ENCODE data around the gene GIN1. TPM values are rescaled to one million over a fixed set of nuclear protein-coding genes. Genes with fewer than 3 reads are reported as not detected.

GIN1 gene
- total RNA-seq, 4 donors from 2014 or later, result 2.2 to 9.9 (median 5.2) TPM

DNA sequence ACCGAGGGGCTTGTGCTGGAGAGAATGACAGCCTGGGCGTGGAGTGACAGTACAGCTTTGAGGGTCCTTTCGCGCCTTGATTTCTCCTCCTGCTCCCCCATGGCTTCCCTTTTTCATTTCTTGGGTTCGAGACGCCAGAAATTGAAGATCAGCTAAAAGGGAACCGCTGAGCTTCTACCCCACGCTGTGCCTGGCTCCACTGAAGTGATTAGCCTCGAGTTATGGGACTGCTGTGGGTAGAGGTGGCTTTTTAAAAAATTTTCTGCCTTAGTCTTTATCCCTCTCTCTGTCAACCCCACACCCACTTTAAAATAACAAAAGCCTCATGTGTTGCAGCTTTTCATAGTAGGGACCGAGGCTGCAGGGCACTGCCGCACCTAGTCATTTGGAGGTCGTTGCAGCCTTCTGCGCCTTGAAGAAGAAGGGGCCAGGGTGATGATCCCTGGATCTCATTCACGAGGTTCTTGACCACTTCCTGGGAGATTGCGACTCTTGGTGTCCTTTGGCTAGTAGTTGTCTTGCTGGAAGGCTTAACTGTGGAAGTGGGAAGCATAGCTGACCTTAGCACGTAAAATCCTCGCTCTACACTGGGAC is 766 bp upstream of the GIN1 start:
- peak overlapping the region; percentile 73 for H3K4me3 ChIP-seq
- peak overlapping the region; percentile 95 for H3K27ac ChIP-seq
- peaks cover 38% of the 10 kb centered on the region for H3K4me1 ChIP-seq
- no peak for DNase-seq (ENCODE audit: low spot score in 2 of 2)
- WGBS, result 0% methylated on average over 17 of the region's 17 CpGs
- H3K9me3 ChIP-seq, result no peaks in the 10 kb centered on the region
- H3K36me3 ChIP-seq, result no peaks in the 10 kb centered on the region
- TF ChIP-seq, protein P1, sequence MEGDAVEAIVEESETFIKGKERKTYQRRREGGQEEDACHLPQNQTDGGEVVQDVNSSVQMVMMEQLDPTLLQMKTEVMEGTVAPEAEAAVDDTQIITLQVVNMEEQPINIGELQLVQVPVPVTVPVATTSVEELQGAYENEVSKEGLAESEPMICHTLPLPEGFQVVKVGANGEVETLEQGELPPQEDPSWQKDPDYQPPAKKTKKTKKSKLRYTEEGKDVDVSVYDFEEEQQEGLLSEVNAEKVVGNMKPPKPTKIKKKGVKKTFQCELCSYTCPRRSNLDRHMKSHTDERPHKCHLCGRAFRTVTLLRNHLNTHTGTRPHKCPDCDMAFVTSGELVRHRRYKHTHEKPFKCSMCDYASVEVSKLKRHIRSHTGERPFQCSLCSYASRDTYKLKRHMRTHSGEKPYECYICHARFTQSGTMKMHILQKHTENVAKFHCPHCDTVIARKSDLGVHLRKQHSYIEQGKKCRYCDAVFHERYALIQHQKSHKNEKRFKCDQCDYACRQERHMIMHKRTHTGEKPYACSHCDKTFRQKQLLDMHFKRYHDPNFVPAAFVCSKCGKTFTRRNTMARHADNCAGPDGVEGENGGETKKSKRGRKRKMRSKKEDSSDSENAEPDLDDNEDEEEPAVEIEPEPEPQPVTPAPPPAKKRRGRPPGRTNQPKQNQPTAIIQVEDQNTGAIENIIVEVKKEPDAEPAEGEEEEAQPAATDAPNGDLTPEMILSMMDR (IDR thresholded peaks at IDR 0.05), result no peak
- H3K27me3 ChIP-seq, result no peaks in the 10 kb centered on the region

DNA sequence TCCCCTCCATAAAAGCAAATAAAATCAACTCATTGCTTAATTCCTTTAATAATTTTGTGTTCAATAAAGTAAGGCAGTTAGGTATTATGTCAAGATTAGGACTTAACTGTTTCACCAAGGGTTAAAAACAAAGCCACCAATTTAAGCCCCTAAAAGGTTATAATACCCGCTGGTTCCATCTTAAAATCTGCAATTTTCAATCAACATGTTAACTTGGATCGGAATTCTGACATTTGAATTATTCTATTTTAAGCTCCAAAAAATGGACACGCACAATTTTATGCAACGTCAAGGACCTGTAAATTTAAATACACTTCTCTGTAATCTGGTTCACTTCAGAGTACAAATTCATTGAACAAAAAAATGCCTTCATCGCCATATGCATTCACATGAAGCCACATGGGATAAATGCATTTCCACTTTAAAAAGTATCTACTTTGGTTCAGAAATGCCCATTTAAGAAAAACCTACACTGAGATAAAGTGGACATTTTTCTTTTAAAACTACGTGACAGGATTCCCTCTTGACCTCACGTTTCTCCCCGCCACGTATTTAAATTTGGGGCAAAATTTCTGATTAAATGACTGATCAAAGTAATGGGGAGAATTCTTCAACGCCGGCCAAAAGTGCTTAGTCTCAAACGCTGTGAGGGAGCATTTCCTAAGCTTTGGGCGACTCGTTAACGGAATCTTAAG is 721 bp downstream of the GIN1 start:
- Histone ChIP-seq H3K4me3 (peak overlapping the region; percentile 73), H3K9me3 (no peaks in the 10 kb centered on the region), H3K36me3 (no peaks in the 10 kb centered on the region), H3K4me1 (peaks cover 38% of the 10 kb centered on the region), H3K27me3 (no peaks in the 10 kb centered on the region), H3K27ac (peak overlapping the region; percentile 95)
- DNase-seq (ENCODE audit: low spot score in 2 of 2), result no peak
- no peak for TF ChIP-seq POLR2A (IDR thresholded peaks at IDR 0.05)
- TF ChIP-seq, protein P1 (IDR thresholded peaks at IDR 0.05), result no peak
- TF ChIP-seq POLR2AphosphoS5 (IDR thresholded peaks at IDR 0.05), result no peak
- no peak for TF ChIP-seq EP300 (IDR thresholded peaks at IDR 0.05)
- under 1% methylated on average over 15 of the region's 15 CpGs for WGBS

DNA sequence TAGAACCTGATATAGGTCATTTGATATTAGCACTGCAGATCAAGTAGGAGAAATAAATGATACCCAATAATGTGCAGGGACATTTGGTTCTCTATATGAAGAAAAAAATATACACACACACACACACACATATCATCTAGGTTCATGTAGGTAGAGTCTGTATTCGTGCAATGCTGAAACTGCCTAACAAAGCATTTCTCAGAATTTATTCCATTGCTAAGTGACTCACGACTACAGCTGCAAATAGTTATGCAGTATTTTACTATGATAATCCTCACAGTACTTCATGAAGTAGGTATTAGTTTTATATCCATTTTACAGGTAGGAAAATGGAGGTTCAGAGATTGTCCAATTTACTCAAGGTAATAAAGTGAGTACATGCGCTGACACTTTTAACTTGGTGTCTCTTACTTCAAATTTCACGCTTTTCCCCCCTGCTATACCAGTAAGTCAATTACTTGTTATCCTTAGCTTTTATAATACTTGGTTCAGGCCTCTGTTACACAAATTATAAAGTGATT is 2.4 kb downstream of the GIN1 start:
- DNase-seq (ENCODE audit: low spot score in 2 of 2), result no peak
- TF ChIP-seq, protein P1 (IDR thresholded peaks at IDR 0.05), result no peak
- TF ChIP-seq EP300 (IDR thresholded peaks at IDR 0.05) (no peak), POLR2A (IDR thresholded peaks at IDR 0.05) (no peak)
- 77% methylated on average over 4 of the region's 4 CpGs for WGBS

DNA sequence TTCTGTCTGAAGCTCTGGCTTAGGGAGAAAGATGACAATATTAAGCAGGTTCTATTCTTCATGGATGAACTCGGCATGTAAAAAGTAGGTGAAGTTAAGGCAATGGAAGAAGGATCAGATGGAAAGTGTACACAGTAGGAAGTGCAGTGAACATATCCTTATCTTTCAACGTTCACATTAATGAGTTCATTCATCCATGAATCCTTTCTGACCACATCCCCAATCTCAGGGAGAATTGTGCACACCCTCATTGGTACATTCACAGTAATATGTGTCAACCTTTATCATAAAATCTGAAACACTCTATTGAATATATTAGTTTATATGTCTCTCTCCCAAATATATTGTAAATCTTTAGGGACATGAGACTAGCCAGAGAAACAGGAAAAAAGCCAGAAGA is 5.5 kb downstream of the GIN1 start:
- H3K27me3 ChIP-seq, result no peaks in the 10 kb centered on the region
- peaks cover 18% of the 10 kb centered on the region for H3K4me1 ChIP-seq
- WGBS, result 90% methylated on average over 2 of the region's 2 CpGs
- H3K36me3 ChIP-seq, result no peaks in the 10 kb centered on the region
- H3K9me3 ChIP-seq, result no peaks in the 10 kb centered on the region
- no peak for DNase-seq (ENCODE audit: low spot score in 2 of 2)
- no peak overlapping the region for H3K4me3 ChIP-seq
- H3K27ac ChIP-seq, result no peak overlapping the region
- TF ChIP-seq, protein P1 (IDR thresholded peaks at IDR 0.05), result no peak
- TF ChIP-seq POLR2A (IDR thresholded peaks at IDR 0.05), result no peak
- no peak for TF ChIP-seq EP300 (IDR thresholded peaks at IDR 0.05)
- no peak for TF ChIP-seq POLR2AphosphoS5 (IDR thresholded peaks at IDR 0.05)

More for the DNA sequence above, 2.4 kb downstream of the GIN1 start:
- no peaks in the 10 kb centered on the region for H3K27me3 ChIP-seq
- no peak overlapping the region for H3K4me3 ChIP-seq
- no peaks in the 10 kb centered on the region for H3K9me3 ChIP-seq
- peaks cover 38% of the 10 kb centered on the region for H3K4me1 ChIP-seq
- H3K36me3 ChIP-seq, result no peaks in the 10 kb centered on the region
- no peak overlapping the region for H3K27ac ChIP-seq

DNA sequence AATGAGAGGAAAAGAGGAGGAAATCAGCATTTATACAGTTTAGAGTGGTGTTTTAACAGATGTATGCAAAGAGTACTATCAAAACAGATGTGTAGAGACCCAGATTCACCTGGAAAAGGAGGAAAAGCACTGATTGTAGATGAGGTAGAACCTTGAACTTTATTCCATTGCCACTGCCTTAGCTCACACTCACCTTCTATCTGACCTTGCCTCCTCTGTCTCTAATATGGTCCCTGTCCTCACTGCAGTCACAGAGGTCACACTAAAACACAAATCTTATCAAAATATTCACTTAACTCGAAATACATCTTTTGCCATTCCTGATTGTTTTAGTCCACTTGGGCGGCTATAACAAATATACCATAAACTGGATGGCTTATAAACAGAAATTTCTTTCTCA is 7.0 kb downstream of the GIN1 start:
- Histone ChIP-seq H3K27me3 (no peaks in the 10 kb centered on the region), H3K9me3 (no peaks in the 10 kb centered on the region), H3K4me3 (no peak overlapping the region), H3K27ac (no peak overlapping the region), H3K4me1 (peaks cover 3% of the 10 kb centered on the region), H3K36me3 (peaks cover 2% of the 10 kb centered on the region)
- WGBS, result 98% methylated on average over 2 of the region's 2 CpGs
- TF ChIP-seq EP300 (IDR thresholded peaks at IDR 0.05) (no peak), POLR2AphosphoS5 (IDR thresholded peaks at IDR 0.05) (no peak), POLR2A (IDR thresholded peaks at IDR 0.05) (no peak)
- TF ChIP-seq, protein P1 (IDR thresholded peaks at IDR 0.05), result no peak
- DNase-seq (ENCODE audit: low spot score in 2 of 2), result no peak

Measured in suprapubic skin (tissue), 4 donors.